GM12878 (cell line): ENCODE measurements around the gene CLMP. TPM values are rescaled to one million over a fixed set of nuclear protein-coding genes. Genes with fewer than 3 reads are reported as not detected.

Experiments used
- ATAC-seq: fragments of 200-7000 bp; cut with Tn5 transposase; 3 replicates; pipeline ENCODE4 v1.9.1; 2020; ENCODE audit warnings: mild to moderate bottlenecking, moderate library complexity
- BruUV-seq: library from RNA; stranded (reverse); fragments of 400-500 nt; replicated peaks from 2 replicates; lab custom pipeline; 2021; lab: Mats Ljungman, UMichigan
- CTCF ChIA-PET: fragments of 300-600 bp; sonication (Branson Sonifier 250); formaldehyde crosslinking; extraction: SDS; loops from one replicate; lab custom pipeline; 2021; ENCODE audit warnings: inconsistent platforms; lab: Yijun Ruan, JAX
- POLR2A ChIA-PET: fragments of 350-600 bp; formaldehyde crosslinking; extraction: SDS; loops from one replicate; lab custom pipeline; 2021; ENCODE audit warnings: inconsistent platforms; lab: Charles Lee
- RAD21 ChIA-PET: fragments of 300-600 bp; sonication (Branson Sonifier 250); formaldehyde crosslinking; loops from one replicate; lab custom pipeline; 2023; ENCODE audit warnings: antibody characterized with exemption; ENCODE audit not compliant: unreplicated experiment; lab: Charles Lee
- SMC1A ChIA-PET: fragments of 300-600 bp; sonication (Branson Sonifier 250); formaldehyde crosslinking; loops from one replicate; lab custom pipeline; 2023; ENCODE audit not compliant: unreplicated experiment, uncharacterized antibody; lab: Charles Lee
- DNase-seq: peaks from one replicate; pipeline ENCODE4 v3.0.0-alpha.2; 2011; ENCODE audit warnings: low read depth, low spot score
- FAIRE-seq: peaks from 3 replicates; lab custom pipeline; 2011; peaks lifted over from hg19 to GRCh38; lab: Jason Lieb, UNC
- H2AFZ ChIP-seq: 2 replicates; pipeline ENCODE4 v1.6.0; 2011; ENCODE audit warnings: low read depth, low read length, control low read depth; ENCODE audit not compliant: control insufficient read depth
- H3K27ac ChIP-seq: 2 replicates; pipeline ENCODE4 v1.5.1; 2011; ENCODE audit warnings: control low read depth; ENCODE audit not compliant: control insufficient read depth, insufficient read depth
- H3K27me3 ChIP-seq, 2 experiments: replicated peaks in 1 of 2; 2 replicates each; pipeline versions ENCODE4 v1.6.0 to v1.6.1; 2011; ENCODE audit warnings: low read length in 1 of 2; ENCODE audit not compliant: control insufficient read depth in 2 of 2, insufficient read depth in 2 of 2
- H3K36me3 ChIP-seq, 2 experiments: 2 replicates each; pipeline ENCODE4 v1.5.1; 2011; ENCODE audit warnings: low read length in 1 of 2; ENCODE audit not compliant: control insufficient read depth in 2 of 2, insufficient read depth in 2 of 2
- H3K4me1 ChIP-seq: 2 replicates; pipeline ENCODE4 v1.6.1; 2011; ENCODE audit warnings: mild to moderate bottlenecking, low read length, moderate library complexity, mixed read lengths; ENCODE audit not compliant: control insufficient read depth, insufficient read depth
- H3K4me2 ChIP-seq: 2 replicates; pipeline ENCODE4 v1.6.0; 2011; ENCODE audit warnings: control low read depth; ENCODE audit not compliant: control insufficient read depth, insufficient read depth
- H3K4me3 ChIP-seq: fragments of 200-600 bp; sonication (generic); 2 replicates; pipeline ENCODE4 v1.5.1; 2016
- H3K79me2 ChIP-seq: 2 replicates; pipeline ENCODE4 v1.6.0; 2011; ENCODE audit warnings: low read length; ENCODE audit not compliant: control insufficient read depth, insufficient read depth
- H3K9ac ChIP-seq: 2 replicates; pipeline ENCODE4 v1.8.0; 2011; ENCODE audit warnings: low read length, control low read depth, mixed read lengths; ENCODE audit not compliant: control insufficient read depth, insufficient read depth
- H3K9me3 ChIP-seq: replicated peaks from 3 replicates; pipeline ENCODE4 v1.5.1; 2011; ENCODE audit warnings: mild to moderate bottlenecking, low read length; ENCODE audit not compliant: control insufficient read depth, insufficient read depth
- H4K20me1 ChIP-seq: 2 replicates; pipeline ENCODE4 v1.6.0; 2011; ENCODE audit not compliant: control insufficient read depth, insufficient read depth
- SIN3A ChIP-seq: IDR thresholded peaks from 2 replicates; pipeline ENCODE4 v1.6.1; 2012; ENCODE audit warnings: low read depth, low read length, improper control_type of control experiment
- SKIL ChIP-seq: fragments of 450-650 bp; IDR thresholded peaks from 2 replicates; pipeline ENCODE4 v1.6.1; 2017; ENCODE audit warnings: mild to moderate bottlenecking, low read depth, inconsistent platforms; ENCODE audit not compliant: poor library complexity, severe bottlenecking
- ZNF207 ChIP-seq: fragments of 450-650 bp; IDR thresholded peaks from 2 replicates; pipeline ENCODE4 v1.6.1; 2014; ENCODE audit warnings: antibody characterized with exemption, mild to moderate bottlenecking, borderline replicate concordance
- WGBS: methylation state at CpG from one replicate; pipeline ENCODE4 v1.1.6; 2016; ENCODE audit warnings: low lambda C conversion rate; ENCODE audit not compliant: insufficient replicate concordance, insufficient coverage; ENCODE audit errors: missing lambda C conversion rate; 5-methylcytosine and 5-hydroxymethylcytosine counted together
- in situ Hi-C: fragments of 300-500 bp; cut with MboI; formaldehyde crosslinking; loops from 9 replicates; pipeline ENCODE4 v1.14.3; 2018; ENCODE audit warnings: mixed read lengths
- intact Hi-C: fragments of 100-400 bp; cut with micrococcal nuclease; formaldehyde crosslinking; loops from one replicate; pipeline ENCODE4 v1.14.2; 2022; ENCODE audit not compliant: unreplicated experiment
- polyA plus RNA-seq, 11 experiments: library from polyadenylated mRNA; depleted of rRNA in 4 of 11; unstranded in 6 of 11; stranded (reverse) in 5 of 11; fragments of >200 nt; fragmentation: Nextera tagmentation in 4 of 11; fragmentation: Illumina TruSeq in 1 of 11; extraction: Ambion mirVana in 4 of 11; extraction: Trizol in 1 of 11; gene quantifications; 1 replicate in 1 of 11; 2 replicates in 10 of 11; pipeline versions ENCODE4 v1.2.1 to v1.2.3, GENCODE V29; 2011 to 2016; ENCODE audit warnings: inconsistent platforms in 2 of 11, missing spikeins in 2 of 11, low read depth in 1 of 11
- total RNA-seq, 4 experiments: library from RNA; depleted of rRNA in 3 of 4; stranded (reverse); fragments of >200 nt in 3 of 4; fragmentation: Illumina TruSeq in 1 of 4; extraction: Trizol in 1 of 4; gene quantifications; 2 replicates each; pipeline versions ENCODE4 v1.2.1 to v1.2.3, GENCODE V29; 2013 to 2021

CLMP gene
- total and polyA plus RNA-seq, 10 of the 15 experiments (the other 5 are each of a cell fraction or from before 2014, with no cell fraction given) = 0.01 to 0.71 (median 0.20) TPM; not detected in 4

GRCh38 chr11:123065621-123066020, 129.4 kb downstream of the CLMP start:
- H3K9ac ChIP-seq = no peak overlapping the region

More at GRCh38 chr11:123065621-123066020, 129.4 kb downstream of the CLMP start:
- Histone ChIP-seq H4K20me1 (peaks cover 9% of the 10 kb centered on the region; the same call in 1 of the 2 replicates), H3K36me3 (peaks cover 0 to 4% of the 10 kb centered on the region in 2 experiments; a peak in 2 of 4 replicates), H3K4me2 (no peak overlapping the region), H3K9me3 (no peaks in the 10 kb centered on the region; the same call in 2 of the 3 replicates), H3K79me2 (peaks cover 53% of the 10 kb centered on the region), H2AFZ (no peak overlapping the region), H3K27ac (no peak overlapping the region), H3K4me3 (no peak overlapping the region), H3K27me3 (no peaks in the 10 kb centered on the region), H3K4me1 (peaks cover 27% of the 10 kb centered on the region)
- in situ Hi-C loops = loop anchor here (25.0 kb wide), 1 partner anchor 1603 kb away; the partner anchor contains the start of genes SORL1 and SORL1-AS1
- CTCF ChIA-PET = interaction anchor here (0.9 to 3.3 kb wide), 3 partner anchors 11 to 212 kb away, joined by 3 to 22 read pairs (median 4); no protein-coding TSS in a partner anchor
- no peak for TF ChIP-seq SIN3A
- TF ChIP-seq ZNF207 = no peak
- TF ChIP-seq SKIL = no peak
- FAIRE-seq (no peak), ATAC-seq (no peak), DNase-seq (no peak)
- WGBS = 94% methylated on average over 2 of the region's 2 CpGs
- intact Hi-C loops = loop anchor here (10.0 kb wide), 1 partner anchor 339 kb away; no protein-coding TSS in a partner anchor
- RAD21 ChIA-PET = interaction anchor here (1.2 to 1.7 kb wide), 4 partner anchors 9 to 186 kb away, joined by 3 to 7 read pairs (median 4); no protein-coding TSS in a partner anchor
- POLR2A ChIA-PET = no interaction called here
- SMC1A ChIA-PET = interaction anchor here (0.9 to 1.8 kb wide), 4 partner anchors 9 to 197 kb away, joined by 3 to 10 read pairs (median 4); no protein-coding TSS in a partner anchor
- no TSS peak for BruUV-seq
